ENCODE measurements around the gene AZU1. TPM values are rescaled to one million over a fixed set of nuclear protein-coding genes. Genes with fewer than 3 reads are reported as not detected.

Gene AZU1
- total and polyA plus RNA-seq, 9 donors = 0.18 to 6.5 (median 2.2) TPM

- Histone ChIP-seq H3K4me1 (ENCODE audit: control insufficient read depth, insufficient read depth, low read length) (peaks cover 20% of the 10 kb centered on the region), H3K27ac (ENCODE audit: low read length) (no peak overlapping the region), H3K4me3 (ENCODE audit: low read length) (no peak overlapping the region), H3K9me3 (replicated peaks; ENCODE audit: control insufficient read depth, low read depth, low read length) (no peaks in the 10 kb centered on the region), H3K27me3 (ENCODE audit: control insufficient read depth, insufficient read depth, low read length) (peaks cover 8% of the 10 kb centered on the region), H3K36me3 (ENCODE audit: control insufficient read depth, insufficient read depth, low read length) (peaks cover 49% of the 10 kb centered on the region)
- WGBS (ENCODE audit: insufficient coverage) = 92% methylated on average over 39 of the region's 39 CpGs
- no peak for DNase-seq
These were observed 40.3 kb downstream of the AZU1 start for GRCh38 chr19:867855-868457.

DNA sequence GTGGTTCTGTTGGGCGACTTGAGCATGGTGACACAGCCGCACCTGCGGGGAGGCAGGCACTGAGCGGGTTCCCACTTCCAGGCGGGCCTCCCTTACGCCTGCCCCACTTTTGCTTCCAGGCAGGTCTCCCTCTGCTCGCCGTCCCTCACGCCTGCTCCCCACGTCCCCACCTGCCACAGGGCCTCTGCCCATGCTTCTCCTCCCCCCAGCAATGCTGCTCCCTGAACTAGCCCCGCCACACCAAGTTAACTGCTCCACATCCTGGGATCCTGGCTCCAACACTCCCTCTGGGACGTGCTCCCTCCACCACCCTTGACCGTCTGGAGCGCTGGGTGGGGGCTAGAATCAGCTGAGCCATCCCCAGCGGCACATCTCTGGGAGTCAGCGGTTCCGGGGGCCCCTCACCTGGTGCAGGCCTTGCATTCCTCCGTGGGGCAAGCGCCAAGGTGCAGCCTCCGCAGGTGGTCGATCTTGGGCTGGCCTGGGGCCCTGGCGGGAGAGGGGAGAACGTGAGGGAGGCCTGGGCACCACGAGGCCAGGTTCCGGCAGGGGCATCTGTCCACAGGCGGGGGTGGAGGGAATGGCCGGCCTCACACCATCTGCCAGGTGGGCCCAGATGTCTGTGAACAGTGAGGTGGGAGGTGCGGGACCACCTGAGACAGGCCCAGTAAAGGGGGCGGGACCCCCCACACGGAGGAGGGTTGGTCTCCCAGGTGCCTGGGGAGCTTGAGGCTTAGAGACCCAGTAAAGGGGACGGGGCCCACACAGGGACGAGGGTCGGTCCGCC is 41.0 kb downstream of the AZU1 start:
- Histone ChIP-seq H3K4me1 (ENCODE audit: control insufficient read depth, insufficient read depth, low read length) (peaks cover 20% of the 10 kb centered on the region), H3K27ac (ENCODE audit: low read length) (peak overlapping the region; percentile 16), H3K4me3 (ENCODE audit: low read length) (no peak overlapping the region), H3K27me3 (ENCODE audit: control insufficient read depth, insufficient read depth, low read length) (peaks cover 1% of the 10 kb centered on the region), H3K36me3 (ENCODE audit: control insufficient read depth, insufficient read depth, low read length) (peaks cover 53% of the 10 kb centered on the region), H3K9me3 (replicated peaks; ENCODE audit: control insufficient read depth, low read depth, low read length) (no peaks in the 10 kb centered on the region)
- no peak for DNase-seq
- WGBS (ENCODE audit: insufficient coverage) = 89% methylated on average over 34 of the region's 34 CpGs

DNA sequence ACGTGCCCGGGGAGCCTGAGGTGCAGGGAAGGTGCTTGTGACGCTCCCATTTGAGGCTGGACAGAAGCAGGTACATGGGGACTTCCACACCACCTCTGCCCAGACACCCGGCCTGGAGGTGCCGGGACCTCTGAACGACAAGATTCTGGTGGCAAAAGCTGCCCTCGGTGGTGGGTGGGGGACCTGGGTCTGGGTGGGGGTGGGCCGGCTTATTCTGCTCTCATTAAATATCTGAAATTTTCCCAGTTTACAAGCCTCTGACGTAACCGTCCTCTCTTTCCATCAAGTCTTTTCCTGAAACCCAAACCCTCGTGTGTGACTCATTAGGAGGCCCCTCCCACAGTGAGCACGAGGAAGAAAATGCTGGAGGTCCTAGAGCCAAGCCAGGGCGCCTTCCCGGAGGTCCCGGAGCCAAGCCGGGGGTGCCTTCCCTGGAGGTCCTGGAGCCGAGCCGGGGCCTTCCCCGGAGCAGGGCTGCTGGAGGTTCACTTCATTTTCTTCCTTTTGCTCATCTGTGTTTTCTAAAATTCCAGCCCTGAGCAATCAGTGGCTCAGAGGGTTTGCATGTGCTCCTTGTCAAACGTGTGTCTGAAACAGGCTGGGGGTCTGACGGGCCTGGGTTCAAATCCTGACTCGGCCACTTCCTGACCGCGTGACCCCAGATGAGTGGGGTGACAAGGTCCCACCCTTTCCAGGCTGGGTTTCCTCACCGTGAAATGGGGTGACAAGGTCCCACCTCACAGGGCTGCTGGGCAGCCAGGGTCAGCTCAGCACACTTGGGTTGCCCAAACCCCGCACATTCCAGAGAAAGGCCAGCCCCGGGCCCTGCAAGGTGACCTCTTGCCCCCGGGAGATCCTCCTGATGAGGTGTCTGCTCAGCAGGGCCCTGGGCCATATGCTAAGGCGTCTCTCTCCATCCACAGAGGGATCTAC is 41.9 kb downstream of the AZU1 start:
- WGBS (ENCODE audit: insufficient coverage) = 50% methylated on average over 24 of the region's 29 CpGs
- DNase-seq = peak; percentile 93
- no peaks in the 10 kb centered on the region for H3K27me3 ChIP-seq (ENCODE audit: control insufficient read depth, insufficient read depth, low read length)

GRCh38 chr19:870314-870713 is 42.7 kb downstream of the AZU1 start:
- DNase-seq = no peak
- 84% methylated on average over 5 of the region's 8 CpGs for WGBS (ENCODE audit: insufficient coverage)
- H3K4me1 ChIP-seq (ENCODE audit: control insufficient read depth, insufficient read depth, low read length) = peaks cover 21% of the 10 kb centered on the region
- H3K27me3 ChIP-seq (ENCODE audit: control insufficient read depth, insufficient read depth, low read length) = no peaks in the 10 kb centered on the region
- no peak overlapping the region for H3K4me3 ChIP-seq (ENCODE audit: low read length)
- H3K9me3 ChIP-seq (replicated peaks; ENCODE audit: control insufficient read depth, low read depth, low read length) = no peaks in the 10 kb centered on the region
- H3K36me3 ChIP-seq (ENCODE audit: control insufficient read depth, insufficient read depth, low read length) = peaks cover 67% of the 10 kb centered on the region
- H3K27ac ChIP-seq (ENCODE audit: low read length) = no peak overlapping the region

More for the DNA sequence above, 41.9 kb downstream of the AZU1 start:
- H3K4me1 ChIP-seq (ENCODE audit: control insufficient read depth, insufficient read depth, low read length) = peaks cover 20% of the 10 kb centered on the region
- no peak overlapping the region for H3K4me3 ChIP-seq (ENCODE audit: low read length)
- H3K27ac ChIP-seq (ENCODE audit: low read length) = peak overlapping the region; percentile 71
- no peaks in the 10 kb centered on the region for H3K9me3 ChIP-seq (replicated peaks; ENCODE audit: control insufficient read depth, low read depth, low read length)
- peaks cover 60% of the 10 kb centered on the region for H3K36me3 ChIP-seq (ENCODE audit: control insufficient read depth, insufficient read depth, low read length)

- peaks cover 24% of the 10 kb centered on the region for H3K4me1 ChIP-seq (ENCODE audit: control insufficient read depth, insufficient read depth, low read length)
- H3K27ac ChIP-seq (ENCODE audit: low read length) = no peak overlapping the region
- H3K9me3 ChIP-seq (replicated peaks; ENCODE audit: control insufficient read depth, low read depth, low read length) = no peaks in the 10 kb centered on the region
- 64% methylated on average over 28 of the region's 28 CpGs for WGBS (ENCODE audit: insufficient coverage)
- H3K27me3 ChIP-seq (ENCODE audit: control insufficient read depth, insufficient read depth, low read length) = no peaks in the 10 kb centered on the region
- H3K4me3 ChIP-seq (ENCODE audit: low read length) = no peak overlapping the region
- peak; percentile 81 for DNase-seq
- H3K36me3 ChIP-seq (ENCODE audit: control insufficient read depth, insufficient read depth, low read length) = peaks cover 73% of the 10 kb centered on the region
These were observed 43.3 kb downstream of the AZU1 start for GRCh38 chr19:870963-871401.

DNA sequence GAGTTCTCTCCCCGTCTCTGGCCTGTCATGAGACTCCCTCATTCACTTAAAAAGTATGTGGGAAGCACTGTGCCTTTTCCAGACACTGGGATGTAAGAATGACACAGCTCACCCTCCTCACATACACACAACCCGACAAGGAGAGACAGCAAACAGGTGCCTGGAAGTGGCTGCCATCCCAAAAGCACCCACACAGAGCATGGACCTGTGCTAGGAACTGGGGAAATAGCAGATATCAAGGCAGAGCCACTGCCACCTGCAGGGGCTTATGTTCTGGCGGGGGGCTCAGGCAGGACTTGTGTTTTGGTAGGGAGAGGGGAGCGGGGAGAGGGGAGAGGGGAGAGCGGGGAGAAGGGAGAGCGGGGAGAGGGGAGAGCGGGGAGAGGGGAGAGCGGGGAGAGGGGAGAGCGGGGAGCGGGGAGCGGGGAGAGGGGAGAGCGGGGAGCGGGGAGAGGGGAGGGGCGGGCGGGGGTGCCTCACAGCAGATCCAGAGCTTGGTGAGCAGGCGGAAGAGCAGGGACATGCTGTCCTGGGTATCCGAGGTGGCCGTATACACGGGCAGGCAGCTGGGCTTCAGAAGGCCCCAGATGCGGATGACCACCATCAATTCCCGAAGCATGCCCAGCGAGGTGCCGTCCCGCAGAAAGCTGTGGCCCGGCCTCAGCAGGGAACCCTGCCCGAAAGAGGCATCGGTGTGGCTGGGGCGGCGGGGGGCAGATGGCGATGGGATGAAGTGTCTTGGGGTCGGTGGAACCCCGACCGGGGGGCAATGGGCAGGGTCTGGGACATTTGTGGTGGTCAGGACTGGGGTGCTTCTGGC is 44.0 kb downstream of the AZU1 start:
- Histone ChIP-seq H3K4me1 (ENCODE audit: control insufficient read depth, insufficient read depth, low read length) (peaks cover 24% of the 10 kb centered on the region), H3K9me3 (replicated peaks; ENCODE audit: control insufficient read depth, low read depth, low read length) (no peaks in the 10 kb centered on the region), H3K27me3 (ENCODE audit: control insufficient read depth, insufficient read depth, low read length) (no peaks in the 10 kb centered on the region), H3K36me3 (ENCODE audit: control insufficient read depth, insufficient read depth, low read length) (peaks cover 80% of the 10 kb centered on the region), H3K27ac (ENCODE audit: low read length) (no peak overlapping the region), H3K4me3 (ENCODE audit: low read length) (no peak overlapping the region)
- WGBS (ENCODE audit: insufficient coverage) = 79% methylated on average over 18 of the region's 33 CpGs
- DNase-seq = no peak

- H3K27ac ChIP-seq (ENCODE audit: low read length) = no peak overlapping the region
These were observed 44.8 kb downstream of the AZU1 start for GRCh38 chr19:872266-872951.

DNA sequence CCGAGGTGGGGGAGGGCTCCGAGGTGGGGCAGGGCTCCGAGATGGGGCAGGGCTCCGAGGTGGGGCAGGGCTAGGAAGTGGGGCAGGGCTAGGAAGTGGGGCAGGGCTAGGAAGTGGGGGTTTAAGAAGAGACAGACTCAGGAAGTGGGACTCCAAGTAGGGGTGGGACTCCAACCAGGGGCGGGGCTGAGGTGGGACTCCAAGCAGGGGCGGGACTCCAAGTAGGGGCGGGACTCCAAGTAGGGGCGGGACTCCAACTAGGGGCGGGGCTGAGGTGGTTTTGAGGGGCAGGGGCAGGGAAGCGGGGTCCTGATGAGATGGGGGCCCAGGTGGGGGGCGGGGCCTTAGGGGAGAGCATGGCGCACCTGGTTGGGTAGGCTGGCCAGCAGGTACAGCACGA is 45.4 kb downstream of the AZU1 start:
- Histone ChIP-seq H3K27ac (ENCODE audit: low read length) (no peak overlapping the region), H3K36me3 (ENCODE audit: control insufficient read depth, insufficient read depth, low read length) (peaks cover 74% of the 10 kb centered on the region), H3K27me3 (ENCODE audit: control insufficient read depth, insufficient read depth, low read length) (no peaks in the 10 kb centered on the region), H3K9me3 (replicated peaks; ENCODE audit: control insufficient read depth, low read depth, low read length) (no peaks in the 10 kb centered on the region), H3K4me3 (ENCODE audit: low read length) (no peak overlapping the region), H3K4me1 (ENCODE audit: control insufficient read depth, insufficient read depth, low read length) (peaks cover 20% of the 10 kb centered on the region)
- WGBS (ENCODE audit: insufficient coverage) = 83% methylated on average over 3 of the region's 13 CpGs
- DNase-seq = no peak

More at GRCh38 chr19:872266-872951, 44.8 kb downstream of the AZU1 start:
- no peaks in the 10 kb centered on the region for H3K9me3 ChIP-seq (replicated peaks; ENCODE audit: control insufficient read depth, low read depth, low read length)
- H3K27me3 ChIP-seq (ENCODE audit: control insufficient read depth, insufficient read depth, low read length) = no peaks in the 10 kb centered on the region
- H3K4me3 ChIP-seq (ENCODE audit: low read length) = no peak overlapping the region
- H3K36me3 ChIP-seq (ENCODE audit: control insufficient read depth, insufficient read depth, low read length) = peaks cover 79% of the 10 kb centered on the region
- peak; percentile 69 for DNase-seq
- 52% methylated on average over 18 of the region's 27 CpGs for WGBS (ENCODE audit: insufficient coverage)
- peaks cover 24% of the 10 kb centered on the region for H3K4me1 ChIP-seq (ENCODE audit: control insufficient read depth, insufficient read depth, low read length)

- H3K4me3 ChIP-seq (ENCODE audit: low read length) = no peak overlapping the region
- peak; percentile 51 for DNase-seq
- 82% methylated on average over 20 of the region's 22 CpGs for WGBS (ENCODE audit: insufficient coverage)
- peaks cover 69% of the 10 kb centered on the region for H3K36me3 ChIP-seq (ENCODE audit: control insufficient read depth, insufficient read depth, low read length)
- no peaks in the 10 kb centered on the region for H3K9me3 ChIP-seq (replicated peaks; ENCODE audit: control insufficient read depth, low read depth, low read length)
- peaks cover 20% of the 10 kb centered on the region for H3K4me1 ChIP-seq (ENCODE audit: control insufficient read depth, insufficient read depth, low read length)
- H3K27me3 ChIP-seq (ENCODE audit: control insufficient read depth, insufficient read depth, low read length) = no peaks in the 10 kb centered on the region
- no peak overlapping the region for H3K27ac ChIP-seq (ENCODE audit: low read length)
These were observed 46.0 kb downstream of the AZU1 start for GRCh38 chr19:873561-874041.
